GM12878 (cell line): ENCODE data around the gene PDZRN4. TPM values are rescaled to one million over a fixed set of nuclear protein-coding genes. Genes with fewer than 3 reads are reported as not detected.

ENCODE experiments used
- ATAC-seq: fragments of 200-7000 bp; cut with Tn5 transposase; 3 replicates; pipeline ENCODE4 v1.9.1; 2020; ENCODE audit warnings: mild to moderate bottlenecking, moderate library complexity
- BruUV-seq: library from RNA; stranded (reverse); fragments of 400-500 nt; replicated peaks from 2 replicates; lab custom pipeline; 2021; lab: Mats Ljungman, UMichigan
- CTCF ChIA-PET: fragments of 300-600 bp; sonication (Branson Sonifier 250); formaldehyde crosslinking; extraction: SDS; loops from one replicate; lab custom pipeline; 2021; ENCODE audit warnings: inconsistent platforms; lab: Yijun Ruan, JAX
- POLR2A ChIA-PET: fragments of 350-600 bp; formaldehyde crosslinking; extraction: SDS; loops from one replicate; lab custom pipeline; 2021; ENCODE audit warnings: inconsistent platforms; lab: Charles Lee
- RAD21 ChIA-PET: fragments of 300-600 bp; sonication (Branson Sonifier 250); formaldehyde crosslinking; loops from one replicate; lab custom pipeline; 2023; ENCODE audit warnings: antibody characterized with exemption; ENCODE audit not compliant: unreplicated experiment; lab: Charles Lee
- SMC1A ChIA-PET: fragments of 300-600 bp; sonication (Branson Sonifier 250); formaldehyde crosslinking; loops from one replicate; lab custom pipeline; 2023; ENCODE audit not compliant: unreplicated experiment, uncharacterized antibody; lab: Charles Lee
- DNase-seq: peaks from one replicate; pipeline ENCODE4 v3.0.0-alpha.2; 2011; ENCODE audit warnings: low read depth, low spot score
- FAIRE-seq: peaks from 3 replicates; lab custom pipeline; 2011; peaks lifted over from hg19 to GRCh38; lab: Jason Lieb, UNC
- H2AFZ ChIP-seq: 2 replicates; pipeline ENCODE4 v1.6.0; 2011; ENCODE audit warnings: low read depth, low read length, control low read depth; ENCODE audit not compliant: control insufficient read depth
- H3K27ac ChIP-seq: 2 replicates; pipeline ENCODE4 v1.5.1; 2011; ENCODE audit warnings: control low read depth; ENCODE audit not compliant: control insufficient read depth, insufficient read depth
- H3K27me3 ChIP-seq, 2 experiments: replicated peaks in 1 of 2; 2 replicates each; pipeline versions ENCODE4 v1.6.0 to v1.6.1; 2011; ENCODE audit warnings: low read length in 1 of 2; ENCODE audit not compliant: control insufficient read depth in 2 of 2, insufficient read depth in 2 of 2
- H3K36me3 ChIP-seq, 2 experiments: 2 replicates each; pipeline ENCODE4 v1.5.1; 2011; ENCODE audit warnings: low read length in 1 of 2; ENCODE audit not compliant: control insufficient read depth in 2 of 2, insufficient read depth in 2 of 2
- H3K4me1 ChIP-seq: 2 replicates; pipeline ENCODE4 v1.6.1; 2011; ENCODE audit warnings: mild to moderate bottlenecking, low read length, moderate library complexity, mixed read lengths; ENCODE audit not compliant: control insufficient read depth, insufficient read depth
- H3K4me2 ChIP-seq: 2 replicates; pipeline ENCODE4 v1.6.0; 2011; ENCODE audit warnings: control low read depth; ENCODE audit not compliant: control insufficient read depth, insufficient read depth
- H3K4me3 ChIP-seq: fragments of 200-600 bp; sonication (generic); 2 replicates; pipeline ENCODE4 v1.5.1; 2016
- H3K79me2 ChIP-seq: 2 replicates; pipeline ENCODE4 v1.6.0; 2011; ENCODE audit warnings: low read length; ENCODE audit not compliant: control insufficient read depth, insufficient read depth
- H3K9ac ChIP-seq: 2 replicates; pipeline ENCODE4 v1.8.0; 2011; ENCODE audit warnings: low read length, control low read depth, mixed read lengths; ENCODE audit not compliant: control insufficient read depth, insufficient read depth
- H3K9me3 ChIP-seq: replicated peaks from 3 replicates; pipeline ENCODE4 v1.5.1; 2011; ENCODE audit warnings: mild to moderate bottlenecking, low read length; ENCODE audit not compliant: control insufficient read depth, insufficient read depth
- H4K20me1 ChIP-seq: 2 replicates; pipeline ENCODE4 v1.6.0; 2011; ENCODE audit not compliant: control insufficient read depth, insufficient read depth
- ASH2L ChIP-seq: fragments of 300-600, 200-600 bp; sonication (generic); IDR thresholded peaks from 2 replicates; pipeline ENCODE4 v1.6.1; 2017; ENCODE audit warnings: low read depth, mild to moderate bottlenecking, borderline replicate concordance
- ATF7 ChIP-seq: fragments of 450-650 bp; IDR thresholded peaks from 2 replicates; pipeline ENCODE4 v1.6.1; 2016; ENCODE audit warnings: low read depth, mild to moderate bottlenecking
- BACH1 ChIP-seq: fragments of 450-650 bp; IDR thresholded peaks from 2 replicates; pipeline ENCODE4 v1.6.1; 2017; ENCODE audit warnings: mild to moderate bottlenecking, borderline replicate concordance
- BHLHE40 ChIP-seq, 2 experiments: fragments of 450-650 bp in 1 of 2; IDR thresholded peaks; 2 replicates each; pipeline ENCODE4 v1.6.1; 2011 to 2017; ENCODE audit warnings: low read depth in 2 of 2, borderline replicate concordance in 1 of 2, improper control_type of control experiment in 1 of 2, low read length in 1 of 2, mild to moderate bottlenecking in 1 of 2
- CBX5 ChIP-seq: sonication (generic); IDR thresholded peaks from 2 replicates; pipeline ENCODE4 v1.6.1; 2016; ENCODE audit warnings: low read depth, moderate library complexity, mild to moderate bottlenecking, inconsistent platforms
- CEBPB ChIP-seq, 2 experiments: fragments of 150-350 bp in 1 of 2; IDR thresholded peaks; 2 replicates each; pipeline ENCODE4 v1.6.1; 2012 to 2014; ENCODE audit warnings: low read depth in 2 of 2, low read length in 2 of 2, borderline replicate concordance in 1 of 2, inconsistent platforms in 1 of 2
- CHD2 ChIP-seq: IDR thresholded peaks from 2 replicates; pipeline ENCODE4 v1.6.1; 2011; ENCODE audit warnings: low read depth, low read length, improper control_type of control experiment, borderline replicate concordance
- IKZF1 ChIP-seq: fragments of 450-650 bp; conservative IDR thresholded peaks from 2 replicates; pipeline ENCODE4 v1.6.1; 2017; ENCODE audit warnings: antibody characterized with exemption, mild to moderate bottlenecking
- LARP7 ChIP-seq: fragments of 450-650 bp; IDR thresholded peaks from 2 replicates; pipeline ENCODE4 v1.6.1; 2017; ENCODE audit warnings: mild to moderate bottlenecking
- MTA2 ChIP-seq: fragments of 450-650 bp; IDR thresholded peaks from 2 replicates; pipeline ENCODE4 v1.6.1; 2016; ENCODE audit warnings: low read depth, mild to moderate bottlenecking, moderate library complexity
- MYC ChIP-seq: IDR thresholded peaks from 2 replicates; pipeline ENCODE4 v1.6.1; 2011; ENCODE audit warnings: mild to moderate bottlenecking, low read length, moderate library complexity, inconsistent platforms; ENCODE audit not compliant: insufficient read depth, insufficient replicate concordance, insufficient read length, severe bottlenecking
- NR2C1 ChIP-seq: fragments of 450-650 bp; IDR thresholded peaks from 2 replicates; pipeline ENCODE4 v1.6.1; 2017; ENCODE audit warnings: antibody characterized with exemption, mild to moderate bottlenecking, moderate library complexity
- PML ChIP-seq: IDR thresholded peaks from 2 replicates; pipeline ENCODE4 v1.6.1; 2012; ENCODE audit warnings: low read length, inconsistent platforms
- POLR2A ChIP-seq: IDR thresholded peaks from 2 replicates; pipeline ENCODE4 v1.6.1; 2011; ENCODE audit warnings: low read depth, mild to moderate bottlenecking, low read length
- RELA ChIP-seq: fragments of 450-650 bp; IDR thresholded peaks from 2 replicates; pipeline ENCODE4 v1.8.0; 2014; ENCODE audit warnings: borderline replicate concordance; ENCODE audit not compliant: partially characterized antibody
- SIN3A ChIP-seq: IDR thresholded peaks from 2 replicates; pipeline ENCODE4 v1.6.1; 2012; ENCODE audit warnings: low read depth, low read length, improper control_type of control experiment
- ZNF274 ChIP-seq: IDR thresholded peaks from one replicate; pipeline ENCODE4 v1.8.0; 2011; ENCODE audit not compliant: insufficient read length, insufficient read depth
- ZNF622 ChIP-seq: fragments of 450-650 bp; IDR thresholded peaks from 2 replicates; pipeline ENCODE4 v1.6.1; 2017; ENCODE audit warnings: mild to moderate bottlenecking, inconsistent platforms
- WGBS: methylation state at CpG from one replicate; pipeline ENCODE4 v1.1.6; 2016; ENCODE audit warnings: low lambda C conversion rate; ENCODE audit not compliant: insufficient replicate concordance, insufficient coverage; ENCODE audit errors: missing lambda C conversion rate; 5-methylcytosine and 5-hydroxymethylcytosine counted together
- in situ Hi-C: fragments of 300-500 bp; cut with MboI; formaldehyde crosslinking; loops from 9 replicates; pipeline ENCODE4 v1.14.3; 2018; ENCODE audit warnings: mixed read lengths
- intact Hi-C: fragments of 100-400 bp; cut with micrococcal nuclease; formaldehyde crosslinking; loops from one replicate; pipeline ENCODE4 v1.14.2; 2022; ENCODE audit not compliant: unreplicated experiment
- polyA plus RNA-seq, 11 experiments: library from polyadenylated mRNA; depleted of rRNA in 4 of 11; unstranded in 6 of 11; stranded (reverse) in 5 of 11; fragments of >200 nt; fragmentation: Nextera tagmentation in 4 of 11; fragmentation: Illumina TruSeq in 1 of 11; extraction: Ambion mirVana in 4 of 11; extraction: Trizol in 1 of 11; gene quantifications; 1 replicate in 1 of 11; 2 replicates in 10 of 11; pipeline versions ENCODE4 v1.2.1 to v1.2.3, GENCODE V29; 2011 to 2016; ENCODE audit warnings: inconsistent platforms in 2 of 11, missing spikeins in 2 of 11, low read depth in 1 of 11
- total RNA-seq, 4 experiments: library from RNA; depleted of rRNA in 3 of 4; stranded (reverse); fragments of >200 nt in 3 of 4; fragmentation: Illumina TruSeq in 1 of 4; extraction: Trizol in 1 of 4; gene quantifications; 2 replicates each; pipeline versions ENCODE4 v1.2.1 to v1.2.3, GENCODE V29; 2013 to 2021
- TF ChIP-seq, protein P1 (sequence below): fragments of 450-650 bp; IDR thresholded peaks from 2 replicates; pipeline ENCODE4 v1.6.1; 2017; ENCODE audit warnings: low read depth, mild to moderate bottlenecking, moderate library complexity

Gene PDZRN4
- total and polyA plus RNA-seq, 10 of the 15 experiments (the other 5 are each of a cell fraction or from before 2014, with no cell fraction given), result 0.03 TPM; not detected in 9

DNA sequence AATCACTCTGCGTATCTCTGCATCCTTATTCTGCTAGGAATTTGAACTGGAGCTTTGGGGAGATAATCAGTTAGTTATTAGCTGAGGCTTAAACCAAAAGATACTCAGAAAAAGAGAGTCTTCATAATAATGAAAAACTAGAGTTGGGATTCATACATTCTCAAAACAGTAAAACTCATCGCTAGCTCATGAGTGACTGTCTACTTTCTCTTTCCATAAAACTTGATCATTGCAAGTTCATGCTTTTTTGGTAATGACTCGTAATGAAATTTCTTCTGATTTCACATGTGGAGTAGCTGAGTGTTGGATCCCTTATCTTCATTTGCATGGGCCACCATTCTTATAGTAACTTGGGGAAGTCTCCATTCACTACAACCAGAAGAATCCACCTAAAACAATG, 397.7 kb downstream of the PDZRN4 start:
- Histone ChIP-seq H2AFZ (no peak overlapping the region), H3K4me2 (no peak overlapping the region), H3K4me1 (no peaks in the 10 kb centered on the region), H3K36me3 (no peaks in the 10 kb centered on the region), H3K9me3 (no peaks in the 10 kb centered on the region), H3K27ac (no peak overlapping the region), H3K79me2 (no peaks in the 10 kb centered on the region), H4K20me1 (no peaks in the 10 kb centered on the region), H3K27me3 (no peaks in the 10 kb centered on the region), H3K4me3 (no peak overlapping the region), H3K9ac (no peak overlapping the region)
- ATAC-seq (no peak), DNase-seq (no peak), FAIRE-seq (no peak)
- TF ChIP-seq NR2C1 (no peak), IKZF1 (no peak), RELA (no peak), BACH1 (no peak), CEBPB (IDR thresholded peaks at IDR 0.05; ENCODE audit: borderline replicate concordance in 1 of 2, low read depth in 2 of 2, low read length in 2 of 2) (no peak)
- POLR2A ChIA-PET, result no interaction called here
- WGBS, result 11% methylated on average over 3 of the region's 3 CpGs
- no TSS peak for BruUV-seq
- RAD21 ChIA-PET, result no interaction called here
- in situ Hi-C loops, result no loop called here
- intact Hi-C loops, result no loop called here
- CTCF ChIA-PET, result no interaction called here
- SMC1A ChIA-PET, result no interaction called here

DNA sequence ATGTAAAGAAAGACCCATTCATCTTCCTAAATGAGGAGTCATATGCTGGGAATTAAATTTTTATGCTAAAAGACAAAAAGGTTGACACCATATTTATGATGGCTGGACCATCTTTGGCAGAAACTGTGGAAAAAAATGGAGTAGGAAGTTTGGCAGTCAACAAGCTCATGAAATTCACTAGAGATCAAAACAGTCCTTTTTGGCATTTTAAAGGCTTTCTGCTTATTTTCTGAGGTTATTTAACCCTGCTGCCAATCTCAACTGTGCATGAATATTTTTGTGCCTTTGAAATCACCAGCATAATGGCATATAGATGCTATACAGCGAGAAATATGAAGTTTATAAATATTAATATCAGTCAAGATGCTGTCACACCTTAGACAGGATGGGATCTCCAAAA, 399.5 kb downstream of the PDZRN4 start:
- Histone ChIP-seq H3K27ac (no peak overlapping the region), H3K4me1 (no peaks in the 10 kb centered on the region), H3K36me3 (no peaks in the 10 kb centered on the region), H3K9me3 (no peaks in the 10 kb centered on the region), H3K79me2 (no peaks in the 10 kb centered on the region), H3K27me3 (no peaks in the 10 kb centered on the region), H3K4me2 (no peak overlapping the region), H3K4me3 (no peak overlapping the region), H4K20me1 (no peaks in the 10 kb centered on the region), H2AFZ (no peak overlapping the region), H3K9ac (no peak overlapping the region)
- SMC1A ChIA-PET, result no interaction called here
- RAD21 ChIA-PET, result no interaction called here
- CTCF ChIA-PET, result no interaction called here
- FAIRE-seq (no peak), ATAC-seq (no peak), DNase-seq (no peak)
- BruUV-seq, result no TSS peak
- intact Hi-C loops, result no loop called here
- 39% methylated on average over 1 of the region's 1 CpG for WGBS
- in situ Hi-C loops, result no loop called here
- POLR2A ChIA-PET, result no interaction called here
- TF ChIP-seq, protein P1, sequence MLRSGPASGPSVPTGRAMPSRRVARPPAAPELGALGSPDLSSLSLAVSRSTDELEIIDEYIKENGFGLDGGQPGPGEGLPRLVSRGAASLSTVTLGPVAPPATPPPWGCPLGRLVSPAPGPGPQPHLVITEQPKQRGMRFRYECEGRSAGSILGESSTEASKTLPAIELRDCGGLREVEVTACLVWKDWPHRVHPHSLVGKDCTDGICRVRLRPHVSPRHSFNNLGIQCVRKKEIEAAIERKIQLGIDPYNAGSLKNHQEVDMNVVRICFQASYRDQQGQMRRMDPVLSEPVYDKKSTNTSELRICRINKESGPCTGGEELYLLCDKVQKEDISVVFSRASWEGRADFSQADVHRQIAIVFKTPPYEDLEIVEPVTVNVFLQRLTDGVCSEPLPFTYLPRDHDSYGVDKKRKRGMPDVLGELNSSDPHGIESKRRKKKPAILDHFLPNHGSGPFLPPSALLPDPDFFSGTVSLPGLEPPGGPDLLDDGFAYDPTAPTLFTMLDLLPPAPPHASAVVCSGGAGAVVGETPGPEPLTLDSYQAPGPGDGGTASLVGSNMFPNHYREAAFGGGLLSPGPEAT, result no peak
- TF ChIP-seq SIN3A (no peak), BHLHE40 (IDR thresholded peaks at IDR 0.05; ENCODE audit: borderline replicate concordance in 1 of 2, low read depth in 2 of 2, low read length in 1 of 2) (no peak), ATF7 (no peak), BACH1 (no peak), CHD2 (no peak), MTA2 (no peak), MYC (no peak), PML (no peak), ZNF274 (no peak), ZNF622 (no peak), POLR2A (no peak), ASH2L (no peak), CBX5 (no peak), LARP7 (no peak)
